HEK293 (cell line): Measurements from ENCODE around the gene LILRB5.

Experiments
- CTCF ChIA-PET: fragments of 350-600 bp; formaldehyde crosslinking; extraction: SDS; loops from one replicate; lab custom pipeline; 2021; ENCODE audit warnings: antibody characterized with exemption; lab: Yijun Ruan, JAX
- POLR2A ChIA-PET: fragments of 300-600 bp; formaldehyde crosslinking; extraction: SDS; loops from one replicate; lab custom pipeline; 2020; ENCODE audit warnings: antibody characterized with exemption, inconsistent platforms; lab: Yijun Ruan, JAX
- H3K27ac ChIP-seq: fragments of 200-500 bp; sonication (Bioruptor generic); 2 replicates; pipeline ENCODE4 v1.5.1; 2014; ENCODE audit warnings: low read depth, low read length, control low read depth, inconsistent platforms; ENCODE audit errors: extremely low read depth
- H3K36me3 ChIP-seq, 2 experiments: fragments of 200-500 bp in 1 of 2; sonication (Bioruptor generic) in 1 of 2; 1 replicate in 1 of 2; 2 replicates in 1 of 2; pipeline ENCODE4 v1.5.1; 2014 to 2017; ENCODE audit warnings: inconsistent platforms in 2 of 2, low read length in 2 of 2; ENCODE audit not compliant: control insufficient read depth in 2 of 2, insufficient read depth in 1 of 2
- H3K4me1 ChIP-seq: fragments of 200-500 bp; sonication (Bioruptor generic); 2 replicates; pipeline ENCODE4 v1.5.1; 2014; ENCODE audit warnings: mild to moderate bottlenecking, low read length, inconsistent platforms; ENCODE audit not compliant: control insufficient read depth, insufficient read depth
- H3K4me3 ChIP-seq: 2 replicates; pipeline ENCODE4 v1.5.1; 2011; ENCODE audit warnings: low read depth, mild to moderate bottlenecking, control low read depth, low read length, moderate library complexity
- H3K9me3 ChIP-seq: fragments of 200-500 bp; sonication (Bioruptor generic); 2 replicates; pipeline ENCODE4 v1.5.1; 2014; ENCODE audit warnings: low read depth, low read length, inconsistent platforms; ENCODE audit not compliant: control insufficient read depth, insufficient read depth
- GLI2 ChIP-seq: fragments of 450-650 bp; formaldehyde crosslinking; IDR thresholded peaks from 2 replicates; pipeline ENCODE4; 2017; ENCODE audit warnings: missing biosample characterization, missing genetic modification characterization, low read depth, borderline replicate concordance
- GLIS2 ChIP-seq: fragments of 450-650 bp; formaldehyde crosslinking; IDR thresholded peaks from 2 replicates; pipeline ENCODE4 v1.5.1; 2016; ENCODE audit warnings: missing biosample characterization, missing genetic modification characterization
- HOXD13 ChIP-seq: sonication (generic); formaldehyde crosslinking; IDR thresholded peaks from 2 replicates; pipeline ENCODE4 v1.8.0; 2022; ENCODE audit warnings: missing genetic modification reagents, borderline replicate concordance
- KLF8 ChIP-seq: fragments of 450-650 bp; formaldehyde crosslinking; IDR thresholded peaks from 2 replicates; pipeline ENCODE4 v1.5.1; 2016; ENCODE audit warnings: missing biosample characterization, missing genetic modification characterization
- KLF9 ChIP-seq: fragments of 450-650 bp; formaldehyde crosslinking; IDR thresholded peaks from 2 replicates; pipeline ENCODE4 v1.5.1; 2016; ENCODE audit warnings: missing biosample characterization, missing genetic modification characterization, low read depth
- PRDM1 ChIP-seq: fragments of 450-650 bp; formaldehyde crosslinking; IDR thresholded peaks from 2 replicates; pipeline ENCODE4; 2016; ENCODE audit warnings: missing biosample characterization, missing genetic modification characterization
- TCF7L2 ChIP-seq: IDR thresholded peaks from 2 replicates; pipeline ENCODE4 v1.6.1; 2011; ENCODE audit warnings: low read depth, mild to moderate bottlenecking, inconsistent platforms, low read length, moderate library complexity, borderline replicate concordance
- YY1 ChIP-seq: fragments of 450-650 bp; formaldehyde crosslinking; IDR thresholded peaks from 2 replicates; pipeline ENCODE4 v1.5.1; 2018; ENCODE audit warnings: missing biosample characterization, missing genetic modification characterization
- ZBTB17 ChIP-seq: fragments of 450-650 bp; formaldehyde crosslinking; IDR thresholded peaks from 2 replicates; pipeline ENCODE4 v1.5.1; 2016; ENCODE audit warnings: missing biosample characterization, missing genetic modification characterization
- ZFP3 ChIP-seq: fragments of 450-650 bp; formaldehyde crosslinking; IDR thresholded peaks from 2 replicates; pipeline ENCODE4 v1.5.1; 2016; ENCODE audit warnings: low read depth, missing biosample characterization, missing genetic modification characterization
- ZNF132 ChIP-seq: fragments of 450-650 bp; formaldehyde crosslinking; IDR thresholded peaks from 2 replicates; pipeline ENCODE4 v1.5.1; 2017; ENCODE audit warnings: missing biosample characterization, missing genetic modification characterization, borderline replicate concordance
- ZNF157 ChIP-seq: fragments of 450-650 bp; formaldehyde crosslinking; IDR thresholded peaks from 2 replicates; pipeline ENCODE4 v1.5.1; 2016; ENCODE audit warnings: missing biosample characterization, missing genetic modification characterization
- ZNF169 ChIP-seq: fragments of 450-650 bp; formaldehyde crosslinking; IDR thresholded peaks from 2 replicates; pipeline ENCODE4 v1.5.1; 2016; ENCODE audit warnings: missing biosample characterization, missing genetic modification characterization
- ZNF202 ChIP-seq: fragments of 450-650 bp; formaldehyde crosslinking; IDR thresholded peaks from 2 replicates; pipeline ENCODE4 v1.5.1; 2016; ENCODE audit warnings: missing biosample characterization, missing genetic modification characterization, borderline replicate concordance
- ZNF223 ChIP-seq: fragments of 450-650 bp; formaldehyde crosslinking; IDR thresholded peaks from 2 replicates; pipeline ENCODE4 v1.5.1; 2016; ENCODE audit warnings: missing biosample characterization, missing genetic modification characterization
- ZNF266 ChIP-seq: fragments of 450-650 bp; formaldehyde crosslinking; IDR thresholded peaks from 2 replicates; pipeline ENCODE4 v1.5.1; 2016; ENCODE audit warnings: missing biosample characterization, missing genetic modification characterization, low read depth
- ZNF530 ChIP-seq: fragments of 450-650 bp; formaldehyde crosslinking; IDR thresholded peaks from 2 replicates; pipeline ENCODE4 v1.5.1; 2016; ENCODE audit warnings: low read depth, missing biosample characterization, missing genetic modification characterization
- ZNF571 ChIP-seq: fragments of 450-650 bp; formaldehyde crosslinking; IDR thresholded peaks from 2 replicates; pipeline ENCODE4 v1.5.0; 2017; ENCODE audit warnings: missing biosample characterization, missing genetic modification characterization
- ZNF624 ChIP-seq: fragments of 450-650 bp; formaldehyde crosslinking; IDR thresholded peaks from 2 replicates; pipeline ENCODE4 v1.5.1; 2017; ENCODE audit warnings: missing biosample characterization, missing genetic modification characterization
- ZNF830 ChIP-seq: fragments of 450-650 bp; IDR thresholded peaks from 2 replicates; pipeline ENCODE4 v1.5.0; 2018; ENCODE audit warnings: missing biosample characterization, missing genetic modification characterization, low read depth, mild to moderate bottlenecking, moderate library complexity
- ZNF837 ChIP-seq: fragments of 450-650 bp; formaldehyde crosslinking; IDR thresholded peaks from 2 replicates; pipeline ENCODE4 v1.5.1; 2016; ENCODE audit warnings: missing biosample characterization, missing genetic modification characterization
- ZNF843 ChIP-seq: fragments of 450-650 bp; formaldehyde crosslinking; IDR thresholded peaks from 2 replicates; pipeline ENCODE4 v1.5.1; 2016; ENCODE audit warnings: missing biosample characterization, missing genetic modification characterization
- ZSCAN23 ChIP-seq: fragments of 450-650 bp; formaldehyde crosslinking; IDR thresholded peaks from 2 replicates; pipeline ENCODE4 v1.5.1; 2016; ENCODE audit warnings: missing biosample characterization, missing genetic modification characterization
- ZXDB ChIP-seq: fragments of 450-650 bp; formaldehyde crosslinking; IDR thresholded peaks from 2 replicates; pipeline ENCODE4 v1.5.1; 2016; ENCODE audit warnings: missing biosample characterization, missing genetic modification characterization
- TF ChIP-seq, protein P1 (sequence below): fragments of 450-650 bp; formaldehyde crosslinking; IDR thresholded peaks from 2 replicates; pipeline ENCODE4 v1.5.1; 2017; ENCODE audit warnings: missing biosample characterization, mild to moderate bottlenecking, missing genetic modification characterization, moderate library complexity
- TF ChIP-seq, protein P2 (sequence below): sonication (generic); formaldehyde crosslinking; IDR thresholded peaks from 2 replicates; pipeline ENCODE4 v1.8.1; 2022; ENCODE audit warnings: mild to moderate bottlenecking, moderate library complexity, missing genetic modification reagents
- TF ChIP-seq, protein P3 (sequence below): fragments of 450-650 bp; formaldehyde crosslinking; IDR thresholded peaks from 2 replicates; pipeline ENCODE4 v1.5.1; 2016; ENCODE audit warnings: missing biosample characterization, missing genetic modification characterization, borderline replicate concordance
- TF ChIP-seq, protein P4 (sequence below): fragments of 450-650 bp; formaldehyde crosslinking; IDR thresholded peaks from 2 replicates; pipeline ENCODE4 v1.5.1; 2017; ENCODE audit warnings: missing biosample characterization, missing genetic modification characterization

The LILRB5 gene

DNA sequence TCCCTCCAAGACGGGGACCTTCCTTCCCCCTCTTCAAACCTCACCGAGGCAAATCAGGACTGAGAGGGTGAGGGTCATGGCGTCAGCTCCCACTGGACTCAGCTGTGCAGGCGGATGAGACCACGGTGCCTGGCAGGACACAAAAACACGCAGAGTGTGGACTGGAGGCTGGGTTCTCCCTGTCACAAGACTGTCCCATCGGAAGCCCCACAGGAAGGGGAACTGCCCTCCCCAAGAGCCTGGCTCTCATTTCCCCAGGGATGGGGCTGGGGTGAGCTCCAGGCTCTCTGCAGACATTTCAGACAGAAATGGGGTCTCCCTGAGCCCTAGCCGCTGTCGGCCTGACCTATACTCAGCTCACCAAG is at the start of gene LILRB5:
Gene LILRB5 (minus strand): TSS at position 158 of the 365 bp plus-strand sequence. CDS start 80 bp downstream, at position 78.
- H3K27ac ChIP-seq: no peak within 1 kb of the TSS
- no peaks in the 10 kb centered on the region for H3K36me3 ChIP-seq
- ChIA-PET POLR2A (no interaction called here), CTCF (interaction anchor here (3.4 kb wide), 1 partner anchor 9 kb away, joined by 26 read pairs; no protein-coding TSS in a partner anchor)
- H3K4me1 ChIP-seq: no peaks in the 10 kb centered on the region
- TF ChIP-seq GLI2 (tag by site-specific recombination) (no peak), ZNF843 (tag by site-specific recombination) (no peak), ZNF830 (tag by site-specific recombination) (no peak), KLF8 (tag by site-specific recombination) (no peak), ZNF202 (no peak), ZNF266 (tag by site-specific recombination) (no peak), ZBTB17 (tag by site-specific recombination) (no peak), KLF9 (tag by site-specific recombination) (no peak), ZSCAN23 (tag by site-specific recombination) (no peak), HOXD13 (no peak)
- H3K4me3 ChIP-seq: no peak within 1 kb of the TSS
- no peaks in the 10 kb centered on the region for H3K9me3 ChIP-seq

DNA sequence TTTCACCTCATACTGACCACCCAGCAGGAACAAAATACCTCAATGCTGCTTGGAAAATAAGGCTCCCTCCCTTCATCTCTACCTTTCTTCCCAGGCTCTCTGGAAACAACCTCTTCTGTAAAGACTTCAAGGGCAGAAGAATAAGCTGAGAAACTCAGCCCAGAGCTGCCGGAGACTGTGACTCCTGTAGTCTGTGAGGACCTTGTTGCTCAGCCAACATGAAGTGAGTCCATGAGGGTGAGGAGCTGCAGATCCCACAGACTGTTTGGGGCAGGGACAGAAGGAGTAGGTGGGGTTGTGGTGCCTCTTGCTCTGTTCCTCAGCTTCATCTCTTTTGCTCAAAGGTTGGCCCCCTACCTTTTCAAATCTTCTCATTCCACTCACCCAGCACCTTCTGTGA is 48.1 kb upstream of the LILRB5 start:
- TF ChIP-seq ZXDB (tag by site-specific recombination) (no peak), ZNF530 (no peak), ZNF571 (tag by site-specific recombination) (no peak)
- POLR2A ChIA-PET: no interaction called here
- CTCF ChIA-PET: no interaction called here
- Histone ChIP-seq H3K27ac (no peak overlapping the region), H3K36me3 (no peaks in the 10 kb centered on the region), H3K4me1 (no peaks in the 10 kb centered on the region), H3K9me3 (no peaks in the 10 kb centered on the region), H3K4me3 (no peak overlapping the region)

DNA sequence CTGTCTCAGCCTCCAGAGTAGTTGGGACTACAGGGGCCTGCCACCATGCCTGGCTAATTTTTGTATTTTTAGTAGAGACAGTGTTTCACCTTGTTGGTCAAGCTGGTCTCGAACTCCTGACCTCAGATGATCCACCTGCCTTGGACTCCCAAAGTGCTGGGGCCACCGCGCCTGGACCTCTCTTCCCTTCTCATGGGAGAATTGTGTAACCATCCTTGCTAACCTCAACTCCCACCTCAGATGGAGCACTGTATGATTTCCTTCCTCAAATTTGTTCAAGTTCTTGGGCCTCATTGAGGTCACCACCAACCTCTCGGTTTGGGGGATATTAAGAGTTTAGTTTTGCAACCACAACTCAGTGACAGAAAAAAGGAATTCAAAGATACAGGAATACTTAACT is 45.2 kb upstream of the LILRB5 start:
- H3K36me3 ChIP-seq: no peaks in the 10 kb centered on the region
- ChIA-PET POLR2A (no interaction called here), CTCF (interaction anchor here (0.7 to 1.3 kb wide), 2 partner anchors 20 to 136 kb away, joined by 3 read pairs; no protein-coding TSS in a partner anchor)
- H3K9me3 ChIP-seq: no peaks in the 10 kb centered on the region
- no peak overlapping the region for H3K4me3 ChIP-seq
- no peaks in the 10 kb centered on the region for H3K4me1 ChIP-seq
- H3K27ac ChIP-seq: no peak overlapping the region
- TF ChIP-seq GLIS2 (tag by site-specific recombination) (no peak), PRDM1 (no peak), ZNF157 (tag by site-specific recombination) (no peak), YY1 (tag by site-specific recombination) (no peak), ZNF624 (tag by site-specific recombination) (no peak), ZNF169 (tag by site-specific recombination) (no peak), ZNF132 (tag by site-specific recombination) (no peak), ZNF837 (tag by site-specific recombination) (no peak), ZFP3 (tag by site-specific recombination) (no peak), TCF7L2 (no peak), ZNF223 (tag by site-specific recombination) (no peak)
- TF ChIP-seq, protein P1, sequence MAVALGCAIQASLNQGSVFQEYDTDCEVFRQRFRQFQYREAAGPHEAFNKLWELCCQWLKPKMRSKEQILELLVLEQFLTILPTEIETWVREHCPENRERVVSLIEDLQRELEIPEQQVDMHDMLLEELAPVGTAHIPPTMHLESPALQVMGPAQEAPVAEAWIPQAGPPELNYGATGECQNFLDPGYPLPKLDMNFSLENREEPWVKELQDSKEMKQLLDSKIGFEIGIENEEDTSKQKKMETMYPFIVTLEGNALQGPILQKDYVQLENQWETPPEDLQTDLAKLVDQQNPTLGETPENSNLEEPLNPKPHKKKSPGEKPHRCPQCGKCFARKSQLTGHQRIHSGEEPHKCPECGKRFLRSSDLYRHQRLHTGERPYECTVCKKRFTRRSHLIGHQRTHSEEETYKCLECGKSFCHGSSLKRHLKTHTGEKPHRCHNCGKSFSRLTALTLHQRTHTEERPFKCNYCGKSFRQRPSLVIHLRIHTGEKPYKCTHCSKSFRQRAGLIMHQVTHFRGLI: no peak
- TF ChIP-seq, protein P2, sequence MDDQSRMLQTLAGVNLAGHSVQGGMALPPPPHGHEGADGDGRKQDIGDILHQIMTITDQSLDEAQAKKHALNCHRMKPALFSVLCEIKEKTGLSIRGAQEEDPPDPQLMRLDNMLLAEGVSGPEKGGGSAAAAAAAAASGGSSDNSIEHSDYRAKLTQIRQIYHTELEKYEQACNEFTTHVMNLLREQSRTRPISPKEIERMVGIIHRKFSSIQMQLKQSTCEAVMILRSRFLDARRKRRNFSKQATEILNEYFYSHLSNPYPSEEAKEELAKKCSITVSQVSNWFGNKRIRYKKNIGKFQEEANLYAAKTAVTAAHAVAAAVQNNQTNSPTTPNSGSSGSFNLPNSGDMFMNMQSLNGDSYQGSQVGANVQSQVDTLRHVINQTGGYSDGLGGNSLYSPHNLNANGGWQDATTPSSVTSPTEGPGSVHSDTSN: no peak
- TF ChIP-seq, protein P3, sequence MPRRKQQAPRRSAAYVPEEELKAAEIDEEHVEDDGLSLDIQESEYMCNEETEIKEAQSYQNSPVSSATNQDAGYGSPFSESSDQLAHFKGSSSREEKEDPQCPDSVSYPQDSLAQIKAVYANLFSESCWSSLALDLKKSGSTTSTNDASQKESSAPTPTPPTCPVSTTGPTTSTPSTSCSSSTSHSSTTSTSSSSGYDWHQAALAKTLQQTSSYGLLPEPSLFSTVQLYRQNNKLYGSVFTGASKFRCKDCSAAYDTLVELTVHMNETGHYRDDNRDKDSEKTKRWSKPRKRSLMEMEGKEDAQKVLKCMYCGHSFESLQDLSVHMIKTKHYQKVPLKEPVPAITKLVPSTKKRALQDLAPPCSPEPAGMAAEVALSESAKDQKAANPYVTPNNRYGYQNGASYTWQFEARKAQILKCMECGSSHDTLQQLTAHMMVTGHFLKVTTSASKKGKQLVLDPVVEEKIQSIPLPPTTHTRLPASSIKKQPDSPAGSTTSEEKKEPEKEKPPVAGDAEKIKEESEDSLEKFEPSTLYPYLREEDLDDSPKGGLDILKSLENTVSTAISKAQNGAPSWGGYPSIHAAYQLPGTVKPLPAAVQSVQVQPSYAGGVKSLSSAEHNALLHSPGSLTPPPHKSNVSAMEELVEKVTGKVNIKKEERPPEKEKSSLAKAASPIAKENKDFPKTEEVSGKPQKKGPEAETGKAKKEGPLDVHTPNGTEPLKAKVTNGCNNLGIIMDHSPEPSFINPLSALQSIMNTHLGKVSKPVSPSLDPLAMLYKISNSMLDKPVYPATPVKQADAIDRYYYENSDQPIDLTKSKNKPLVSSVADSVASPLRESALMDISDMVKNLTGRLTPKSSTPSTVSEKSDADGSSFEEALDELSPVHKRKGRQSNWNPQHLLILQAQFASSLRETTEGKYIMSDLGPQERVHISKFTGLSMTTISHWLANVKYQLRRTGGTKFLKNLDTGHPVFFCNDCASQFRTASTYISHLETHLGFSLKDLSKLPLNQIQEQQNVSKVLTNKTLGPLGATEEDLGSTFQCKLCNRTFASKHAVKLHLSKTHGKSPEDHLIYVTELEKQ (tag by site-specific recombination): no peak
- TF ChIP-seq, protein P4, sequence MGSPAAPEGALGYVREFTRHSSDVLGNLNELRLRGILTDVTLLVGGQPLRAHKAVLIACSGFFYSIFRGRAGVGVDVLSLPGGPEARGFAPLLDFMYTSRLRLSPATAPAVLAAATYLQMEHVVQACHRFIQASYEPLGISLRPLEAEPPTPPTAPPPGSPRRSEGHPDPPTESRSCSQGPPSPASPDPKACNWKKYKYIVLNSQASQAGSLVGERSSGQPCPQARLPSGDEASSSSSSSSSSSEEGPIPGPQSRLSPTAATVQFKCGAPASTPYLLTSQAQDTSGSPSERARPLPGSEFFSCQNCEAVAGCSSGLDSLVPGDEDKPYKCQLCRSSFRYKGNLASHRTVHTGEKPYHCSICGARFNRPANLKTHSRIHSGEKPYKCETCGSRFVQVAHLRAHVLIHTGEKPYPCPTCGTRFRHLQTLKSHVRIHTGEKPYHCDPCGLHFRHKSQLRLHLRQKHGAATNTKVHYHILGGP (tag by site-specific recombination): no peak
